Keratinocyte (primary cell): ENCODE data around the gene L3MBTL4. TPM values are rescaled to one million over a fixed set of nuclear protein-coding genes. Genes with fewer than 3 reads are reported as not detected.

ENCODE experiments used
- DNase-seq: peaks from one replicate; pipeline ENCODE4 v3.0.0-alpha.2; 2011; ENCODE audit warnings: low read depth, missing footprints, low spot score
- FAIRE-seq: peaks from 2 replicates; lab custom pipeline; 2011; peaks lifted over from hg19 to GRCh38; lab: Jason Lieb, UNC
- H2AFZ ChIP-seq: 2 replicates; pipeline ENCODE4 v1.6.0; 2012; ENCODE audit warnings: low read length, control low read depth, inconsistent platforms; ENCODE audit not compliant: control insufficient read depth
- H3K27ac ChIP-seq: 2 replicates; pipeline ENCODE4 v1.5.1; 2011; ENCODE audit warnings: low read length; ENCODE audit not compliant: control insufficient read depth, insufficient read depth
- H3K27me3 ChIP-seq: 3 replicates; pipeline ENCODE4 v1.6.0; 2011; ENCODE audit warnings: low read length; ENCODE audit not compliant: control insufficient read depth, insufficient read depth; ENCODE audit errors: extremely low read depth
- H3K36me3 ChIP-seq, 2 experiments: 2 replicates in 1 of 2; 3 replicates in 1 of 2; pipeline ENCODE4 v1.5.1; 2011; ENCODE audit warnings: low read length in 2 of 2, mild to moderate bottlenecking in 1 of 2; ENCODE audit not compliant: control insufficient read depth in 2 of 2, insufficient read depth in 2 of 2; ENCODE audit errors: extremely low read depth in 1 of 2
- H3K4me1 ChIP-seq: 3 replicates; pipeline ENCODE4 v1.5.1; 2011; ENCODE audit warnings: low read length; ENCODE audit not compliant: control insufficient read depth, insufficient read depth; ENCODE audit errors: extremely low read depth
- H3K4me2 ChIP-seq: 3 replicates; pipeline ENCODE4 v1.6.0; 2011; ENCODE audit warnings: low read depth, low read length; ENCODE audit not compliant: control insufficient read depth, insufficient read depth; ENCODE audit errors: extremely low read depth
- H3K4me3 ChIP-seq, 3 experiments: fragments of 200-600 bp in 1 of 3; sonication (generic) in 1 of 3; 2 replicates in 2 of 3; 3 replicates in 1 of 3; pipeline ENCODE4 v1.5.1; 2011 to 2016; ENCODE audit warnings: low read length in 3 of 3, mild to moderate bottlenecking in 3 of 3, control low read depth in 2 of 3, inconsistent platforms in 1 of 3, low read depth in 1 of 3, mixed read lengths in 1 of 3, mixed run types in 1 of 3, moderate library complexity in 1 of 3; ENCODE audit not compliant: control insufficient read depth in 2 of 3, insufficient read depth in 2 of 3; ENCODE audit errors: extremely low read depth in 1 of 3
- H3K79me2 ChIP-seq: 2 replicates; pipeline ENCODE4 v1.6.0; 2012; ENCODE audit warnings: low read length; ENCODE audit not compliant: control insufficient read depth, insufficient read depth
- H3K9ac ChIP-seq: 3 replicates; pipeline ENCODE4 v1.6.0; 2011; ENCODE audit warnings: low read length; ENCODE audit not compliant: control insufficient read depth, insufficient read depth; ENCODE audit errors: extremely low read depth
- H3K9me1 ChIP-seq: 3 replicates; pipeline ENCODE4 v1.6.0; 2011; ENCODE audit warnings: low read length; ENCODE audit not compliant: control insufficient read depth, insufficient read depth; ENCODE audit errors: extremely low read depth
- H3K9me3 ChIP-seq: 2 replicates; pipeline ENCODE4 v1.5.1; 2012; ENCODE audit warnings: low read depth, low read length; ENCODE audit not compliant: control insufficient read depth
- H4K20me1 ChIP-seq: 3 replicates; pipeline ENCODE4 v1.6.0; 2011; ENCODE audit warnings: low read length; ENCODE audit not compliant: control insufficient read depth, insufficient read depth; ENCODE audit errors: extremely low read depth
- EZH2 ChIP-seq: IDR thresholded peaks from one replicate; pipeline ENCODE4 v1.6.1; 2012; ENCODE audit warnings: inconsistent platforms, mild to moderate bottlenecking, low read length, moderate library complexity
- dilution Hi-C: fragments of 300-500 bp; cut with MboI; formaldehyde crosslinking; loops from one replicate; pipeline ENCODE4 v1.7.0; 2020; ENCODE audit warnings: low sequenced_read_pairs; ENCODE audit not compliant: extremely low pct_ligation_motif_present
- polyA plus RNA-seq, 5 experiments: library from polyadenylated mRNA; depleted of rRNA in 3 of 5; stranded (reverse) in 3 of 5; stranded (forward) in 1 of 5; unstranded in 1 of 5; fragments of >200 nt; gene quantifications; 1 replicate in 1 of 5; 2 replicates in 3 of 5; 3 replicates in 1 of 5; pipeline versions ENCODE4 v1.2.1 to v1.2.3, GENCODE V29; 2011 to 2012; ENCODE audit warnings: missing spikeins in 2 of 5, low read depth in 1 of 5, low replicate concordance in 1 of 5
- TF ChIP-seq, protein P1 (sequence below), 3 experiments: IDR thresholded peaks in 1 of 3; conservative IDR thresholded peaks in 1 of 3; optimal IDR thresholded peaks in 1 of 3; 2 replicates in 2 of 3; 3 replicates in 1 of 3; pipeline versions ENCODE3 to v1.5.1; 2011; ENCODE audit warnings: low read length in 3 of 3, mild to moderate bottlenecking in 3 of 3, moderate library complexity in 2 of 3, control low read depth in 1 of 3, inconsistent platforms in 1 of 3; ENCODE audit not compliant: insufficient read depth in 2 of 3; ENCODE audit errors: extremely low read depth in 1 of 3

The L3MBTL4 gene
- polyA plus RNA-seq, 1 donor (not counting 4 experiments of a cell fraction or from before 2014, with no cell fraction given): 0.17 TPM

DNA sequence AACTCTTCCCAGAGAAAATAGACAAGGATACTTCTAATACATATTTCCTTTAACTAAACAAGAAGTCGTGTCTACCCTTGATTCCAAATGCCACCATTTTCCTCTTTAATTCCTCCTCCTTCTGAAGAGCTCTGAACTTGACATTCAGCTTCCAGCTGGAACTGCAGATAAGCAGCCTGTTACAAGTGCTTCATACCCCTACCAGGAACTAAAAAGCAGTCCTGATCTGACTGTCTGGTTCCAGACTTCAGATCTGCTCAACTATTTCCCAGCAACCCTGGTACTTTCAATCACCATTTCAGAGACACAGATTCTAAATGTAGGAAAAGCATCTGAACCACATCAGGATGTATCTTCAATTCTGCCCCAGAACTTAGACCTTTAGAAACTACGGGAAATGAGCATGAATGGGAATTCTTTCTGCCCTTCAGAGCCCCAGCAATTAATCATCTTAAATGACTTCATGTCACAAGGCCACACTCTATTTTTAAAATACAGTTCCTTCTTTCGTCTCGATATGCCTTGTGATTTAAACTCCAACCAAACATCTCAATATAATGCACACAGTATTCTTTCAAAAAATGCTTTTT lies 159.5 kb downstream of the L3MBTL4 start:
- TF ChIP-seq, protein P1, sequence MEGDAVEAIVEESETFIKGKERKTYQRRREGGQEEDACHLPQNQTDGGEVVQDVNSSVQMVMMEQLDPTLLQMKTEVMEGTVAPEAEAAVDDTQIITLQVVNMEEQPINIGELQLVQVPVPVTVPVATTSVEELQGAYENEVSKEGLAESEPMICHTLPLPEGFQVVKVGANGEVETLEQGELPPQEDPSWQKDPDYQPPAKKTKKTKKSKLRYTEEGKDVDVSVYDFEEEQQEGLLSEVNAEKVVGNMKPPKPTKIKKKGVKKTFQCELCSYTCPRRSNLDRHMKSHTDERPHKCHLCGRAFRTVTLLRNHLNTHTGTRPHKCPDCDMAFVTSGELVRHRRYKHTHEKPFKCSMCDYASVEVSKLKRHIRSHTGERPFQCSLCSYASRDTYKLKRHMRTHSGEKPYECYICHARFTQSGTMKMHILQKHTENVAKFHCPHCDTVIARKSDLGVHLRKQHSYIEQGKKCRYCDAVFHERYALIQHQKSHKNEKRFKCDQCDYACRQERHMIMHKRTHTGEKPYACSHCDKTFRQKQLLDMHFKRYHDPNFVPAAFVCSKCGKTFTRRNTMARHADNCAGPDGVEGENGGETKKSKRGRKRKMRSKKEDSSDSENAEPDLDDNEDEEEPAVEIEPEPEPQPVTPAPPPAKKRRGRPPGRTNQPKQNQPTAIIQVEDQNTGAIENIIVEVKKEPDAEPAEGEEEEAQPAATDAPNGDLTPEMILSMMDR (optimal IDR thresholded peaks at IDR 0.05 in 1 of 3, IDR thresholded peaks at IDR 0.05 in 1 of 3, conservative IDR thresholded peaks at IDR 0.05 in 1 of 3; ENCODE audit: extremely low read depth in 1 of 3, insufficient read depth in 2 of 3, low read length in 3 of 3): no peak
- TF ChIP-seq EZH2: no peak
- Histone ChIP-seq H3K9me1 (no peaks in the 10 kb centered on the region), H3K36me3 (no peaks in the 10 kb centered on the region), H4K20me1 (no peaks in the 10 kb centered on the region), H3K27me3 (no peaks in the 10 kb centered on the region), H3K9me3 (no peaks in the 10 kb centered on the region), H2AFZ (no peak overlapping the region), H3K4me3 (no peak overlapping the region), H3K27ac (no peak overlapping the region), H3K4me2 (no peak overlapping the region), H3K79me2 (no peaks in the 10 kb centered on the region), H3K4me1 (no peaks in the 10 kb centered on the region), H3K9ac (no peak overlapping the region)
- dilution Hi-C loops: no loop called here
- DNase-seq: no peak
- FAIRE-seq: no peak

DNA sequence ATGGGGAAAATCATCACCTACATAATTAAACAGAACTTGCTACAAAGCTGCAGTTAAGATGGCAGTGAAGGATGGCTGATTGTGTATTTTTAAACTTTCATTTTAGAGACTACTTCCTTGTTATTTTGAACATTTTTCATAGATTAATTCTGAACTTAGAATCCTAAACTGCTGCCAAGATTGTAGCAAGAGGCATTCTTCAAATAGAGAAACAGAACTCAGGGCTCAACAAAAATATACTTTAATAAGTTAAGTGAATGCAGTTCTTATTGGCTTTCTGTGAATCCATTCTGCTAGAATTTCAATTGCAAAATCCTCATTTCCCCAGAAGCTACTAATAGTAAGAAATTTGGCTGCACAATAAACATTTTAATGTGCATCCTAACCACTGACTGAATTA lies 160.3 kb downstream of the L3MBTL4 start:
- Histone ChIP-seq H3K27ac (no peak overlapping the region), H3K4me1 (no peaks in the 10 kb centered on the region), H3K9me3 (no peaks in the 10 kb centered on the region), H2AFZ (no peak overlapping the region), H3K9ac (no peak overlapping the region), H3K79me2 (no peaks in the 10 kb centered on the region), H3K36me3 (no peaks in the 10 kb centered on the region), H3K4me3 (no peak overlapping the region), H3K9me1 (no peaks in the 10 kb centered on the region), H3K4me2 (no peak overlapping the region), H4K20me1 (no peaks in the 10 kb centered on the region), H3K27me3 (no peaks in the 10 kb centered on the region)
- TF ChIP-seq, protein P1 (optimal IDR thresholded peaks at IDR 0.05 in 1 of 3, IDR thresholded peaks at IDR 0.05 in 1 of 3, conservative IDR thresholded peaks at IDR 0.05 in 1 of 3; ENCODE audit: extremely low read depth in 1 of 3, insufficient read depth in 2 of 3, low read length in 3 of 3): no peak
- TF ChIP-seq EZH2: no peak
- dilution Hi-C loops: no loop called here
- FAIRE-seq: no peak
- DNase-seq: no peak
